HG03039 (cell line): ENCODE measurements around the gene NR2F6.
A peak's percentile ranks its signal among the peaks of the same experiment; 100 is the strongest.
"Not testable (repeated sequence)": the region's sequence is repeated elsewhere in the genome, so short reads cannot be mapped to it uniquely, and the experiment has no call there.

Experiments used
- ATAC-seq: cut with Tn5 transposase; IDR thresholded peaks from one replicate; pipeline ENCODE4 v1.9.1; 2021; ENCODE audit warnings: mild to moderate bottlenecking, moderate library complexity; ENCODE audit not compliant: unreplicated experiment

Gene NR2F6

DNA sequence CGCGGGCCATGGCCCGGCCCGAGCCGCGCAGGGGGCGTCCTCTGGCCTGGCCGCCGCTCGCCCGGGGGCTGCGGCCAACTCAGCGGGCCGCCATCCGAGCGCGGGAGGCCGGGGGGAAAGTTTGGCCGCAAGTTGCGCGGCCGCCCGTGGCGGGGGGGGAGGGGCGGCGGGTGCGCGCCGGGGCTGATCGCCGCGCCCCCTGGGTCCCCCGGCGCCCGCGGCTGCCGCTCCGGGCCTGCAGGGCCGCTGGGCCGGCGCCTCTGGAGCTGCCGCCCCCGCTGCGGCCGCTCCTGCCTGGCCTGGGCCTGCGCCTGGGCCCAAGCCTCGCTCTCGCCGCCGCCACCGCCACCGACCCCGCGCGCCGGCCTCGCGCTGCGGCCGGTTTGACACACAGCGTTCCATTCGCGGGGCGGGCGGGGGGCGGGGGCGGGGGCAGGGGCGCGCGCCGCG is at the start of gene NR2F6:
TSS of gene NR2F6 (minus strand) at position 385 of the 450 bp plus-strand sequence. CDS start 699 bp downstream, outside the sequence.
- ATAC-seq: no peak

DNA sequence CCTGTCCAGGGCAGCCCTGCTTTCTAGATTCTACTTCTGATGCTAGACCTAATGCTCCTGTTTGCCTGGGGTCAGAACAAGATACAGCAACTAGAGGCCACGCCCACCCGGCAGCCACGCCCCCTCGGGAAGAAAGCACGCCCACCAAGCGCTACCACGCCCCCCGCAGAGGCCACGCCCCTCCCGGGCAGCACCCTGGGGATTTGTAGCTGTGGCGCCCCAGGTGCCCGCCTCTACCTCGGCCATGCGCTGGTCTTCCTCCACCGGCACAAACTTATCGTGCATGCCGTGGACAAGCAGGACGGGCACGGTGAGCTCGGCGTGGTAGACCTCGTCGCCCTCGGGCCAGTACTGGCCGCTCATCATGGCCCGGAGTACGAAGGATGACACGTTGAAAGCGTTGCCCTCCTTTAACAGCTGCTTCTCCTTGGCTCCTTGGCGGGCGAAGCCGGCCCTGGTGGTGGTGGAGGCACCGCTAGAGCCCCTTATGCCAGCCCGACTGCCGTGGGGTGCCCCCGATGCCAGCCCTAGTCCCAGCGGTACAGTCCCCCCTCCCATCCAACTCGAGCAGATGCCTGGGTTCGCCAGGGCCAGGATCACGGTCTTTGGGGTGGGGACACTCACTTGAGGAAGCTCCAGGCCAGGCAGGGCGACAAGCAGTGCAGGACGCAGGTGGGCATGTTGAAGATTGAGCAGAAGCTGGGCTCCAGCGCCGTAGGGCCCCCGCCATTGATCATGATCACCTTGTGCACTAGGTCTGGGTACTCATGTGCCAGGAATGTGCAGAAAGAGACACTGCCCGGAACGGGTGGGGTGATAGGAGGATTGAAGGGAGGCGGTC is 48.6 kb upstream of the NR2F6 start:
- no peak for ATAC-seq

DNA sequence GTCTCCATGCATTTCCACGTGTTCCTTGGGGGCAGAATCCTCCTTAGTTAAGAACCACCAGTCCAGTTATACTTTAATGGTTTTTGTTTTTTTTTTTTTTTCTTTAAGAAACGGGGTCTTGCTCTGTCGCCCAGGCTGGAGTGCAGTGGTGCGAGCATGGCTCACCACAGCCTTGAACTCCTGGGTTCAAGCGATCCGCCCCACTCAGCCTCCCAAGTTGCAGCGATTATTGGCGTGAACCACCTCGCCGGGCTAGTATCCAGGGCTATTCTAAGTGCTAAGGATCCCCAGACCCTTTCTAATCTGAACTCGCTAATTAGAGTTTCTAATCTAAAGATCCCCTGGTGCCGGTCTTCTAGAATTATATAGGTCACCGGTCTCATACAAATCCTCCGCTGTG is 47.9 kb upstream of the NR2F6 start:
- no peak for ATAC-seq

DNA sequence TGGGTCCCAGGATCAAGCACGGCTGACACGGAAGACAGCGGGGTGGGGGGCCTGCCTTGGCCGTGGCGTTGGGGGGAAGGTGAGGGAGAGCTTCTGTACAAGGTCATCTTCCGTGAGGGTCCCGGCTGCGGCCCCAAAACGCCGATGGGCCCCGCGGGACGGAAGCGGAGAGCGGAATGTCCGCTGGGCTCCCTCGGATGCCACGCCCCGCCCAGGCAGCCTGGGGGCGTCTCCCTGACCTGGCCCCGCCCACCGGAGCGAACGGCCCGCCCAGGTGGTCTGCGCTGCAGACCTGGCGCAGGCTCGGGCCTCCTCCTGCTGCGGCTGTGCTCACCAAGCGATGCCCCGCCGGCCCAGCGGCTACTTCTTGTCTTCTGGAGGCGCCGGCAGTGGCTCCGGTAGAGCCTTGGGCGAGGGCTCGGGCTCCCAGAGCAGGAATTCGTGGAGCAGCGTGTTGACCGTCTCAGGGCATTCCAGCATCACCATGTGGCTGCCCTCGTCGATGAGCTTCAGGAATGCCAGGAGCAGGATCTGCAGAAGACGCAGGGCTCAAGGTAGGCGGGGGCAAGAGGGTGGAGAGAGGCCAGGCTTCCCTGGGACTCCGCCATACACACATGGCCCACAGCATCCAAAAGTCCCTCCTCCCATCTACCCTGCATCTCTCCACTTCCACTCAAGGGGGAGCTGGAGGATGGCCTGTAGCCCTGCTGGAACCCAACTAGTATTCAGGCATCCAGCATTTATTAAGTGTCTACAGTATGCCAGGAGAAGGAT is 46.8 kb upstream of the NR2F6 start:
- ATAC-seq: peak; percentile 66

DNA sequence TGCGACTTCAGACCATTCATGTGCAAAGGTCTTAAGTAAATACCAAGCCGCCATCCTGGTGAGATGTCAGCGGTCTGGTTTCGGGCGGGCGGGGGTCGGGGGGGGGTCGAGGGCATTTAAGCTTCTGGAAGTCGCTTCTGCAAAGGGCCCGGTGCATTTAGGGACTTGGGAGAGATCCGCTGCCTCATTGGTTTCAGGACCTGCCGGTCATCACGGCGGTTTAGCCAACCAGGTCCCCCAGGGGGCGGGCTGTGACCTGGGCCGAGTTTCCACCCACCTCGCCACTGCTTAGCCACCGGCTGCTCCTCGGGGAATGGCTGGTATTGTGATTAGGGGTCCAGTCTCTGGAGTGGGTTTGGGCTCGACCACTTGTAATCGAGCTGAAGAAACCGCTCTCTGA is 43.8 kb upstream of the NR2F6 start:
- no peak for ATAC-seq

DNA sequence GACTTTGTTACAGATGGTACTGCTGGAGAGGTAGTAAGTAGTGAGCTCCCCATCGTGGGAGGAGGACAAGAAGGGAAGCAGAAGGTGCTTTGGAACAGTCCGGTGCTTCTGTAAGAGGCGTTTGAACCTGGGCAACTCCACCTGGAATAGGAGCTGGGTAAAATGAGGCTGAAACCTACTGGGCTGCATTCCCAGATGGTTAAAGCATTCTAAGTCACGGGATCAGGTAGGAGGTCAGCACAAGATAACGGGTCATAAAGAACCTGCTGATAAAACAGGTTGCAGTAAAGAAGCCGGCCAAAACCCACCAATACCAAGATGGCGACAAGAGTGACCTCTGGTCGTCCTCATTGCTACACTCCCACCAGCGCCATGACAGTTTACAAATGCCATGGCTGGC is 41.0 kb upstream of the NR2F6 start:
- ATAC-seq: no peak

DNA sequence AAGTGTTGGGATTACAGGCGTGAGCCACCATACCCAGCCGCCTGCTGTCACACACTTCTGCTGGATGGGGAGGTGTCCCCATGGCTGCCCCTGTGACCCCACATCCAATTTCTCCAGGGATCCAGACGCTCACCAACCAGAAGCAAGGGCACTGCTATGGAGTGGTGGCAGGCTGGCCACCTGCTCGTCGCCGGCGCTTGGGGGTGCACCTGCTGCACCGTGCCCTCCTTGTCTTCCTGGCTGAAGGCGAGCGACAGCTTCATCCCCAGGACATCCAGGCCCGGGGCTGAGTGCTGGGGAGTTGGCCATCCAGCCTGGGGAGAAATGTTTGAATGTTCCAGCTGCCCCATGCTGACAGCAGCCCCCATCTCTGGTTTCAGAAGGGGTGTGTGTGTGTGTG is 40.5 kb upstream of the NR2F6 start:
- no peak for ATAC-seq

DNA sequence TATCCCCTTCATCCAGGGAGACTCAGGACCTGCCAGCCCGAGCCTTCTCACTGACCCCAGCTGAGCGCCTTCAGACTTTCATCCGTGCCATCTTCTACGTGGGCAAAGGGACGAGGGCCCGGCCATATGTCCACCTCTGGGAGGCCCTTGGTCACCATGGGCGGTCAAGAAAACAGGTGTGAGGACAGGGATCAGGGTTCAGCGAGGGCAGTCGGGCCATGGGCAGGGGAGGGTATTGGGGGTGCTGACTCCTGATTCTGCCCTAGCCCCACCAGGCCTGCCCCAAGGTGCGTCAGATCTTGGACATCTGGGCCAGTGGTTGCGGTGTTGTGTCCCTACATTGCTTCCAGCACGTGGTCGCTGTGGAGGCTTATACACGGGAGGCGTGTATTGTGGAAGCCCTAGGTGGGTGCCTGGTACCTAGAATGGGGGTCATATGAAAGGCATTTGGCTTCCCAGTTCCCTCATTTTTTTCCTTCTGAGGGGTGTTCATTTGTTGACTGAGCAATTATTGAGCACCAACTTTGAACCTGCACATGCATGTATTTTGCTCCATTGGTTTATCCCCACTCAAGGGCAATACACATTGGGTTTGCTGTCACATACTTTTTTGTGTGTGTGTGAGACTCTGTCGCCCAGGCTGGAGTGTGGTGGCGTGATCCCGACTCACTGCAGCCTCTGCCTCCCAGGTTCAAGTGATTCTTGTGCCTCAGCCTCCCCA is 39.9 kb upstream of the NR2F6 start:
- no peak for ATAC-seq

DNA sequence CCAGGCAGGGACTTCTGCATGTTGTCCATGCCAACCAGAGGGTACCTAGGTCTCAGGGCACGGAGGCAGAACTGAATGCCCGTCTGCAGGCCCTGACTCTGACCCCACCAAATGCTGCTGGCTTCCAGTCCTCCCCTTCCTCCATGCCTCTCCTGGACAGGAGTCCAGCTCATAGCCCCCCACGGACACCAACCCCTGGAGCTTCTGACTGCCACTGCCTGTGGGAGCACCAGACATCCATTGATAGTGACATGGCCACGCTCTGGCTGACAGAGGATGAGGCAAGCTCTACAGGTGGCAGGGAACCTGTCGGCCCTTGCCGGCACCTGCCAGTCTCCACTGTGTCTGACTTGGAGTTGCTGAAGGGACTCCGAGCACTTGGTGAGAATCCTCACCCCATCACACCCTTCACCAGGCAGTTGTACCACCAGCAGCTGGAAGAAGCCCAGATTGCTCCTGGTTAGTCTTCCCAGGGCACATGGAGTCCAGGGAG is 37.8 kb upstream of the NR2F6 start:
- no peak for ATAC-seq

DNA sequence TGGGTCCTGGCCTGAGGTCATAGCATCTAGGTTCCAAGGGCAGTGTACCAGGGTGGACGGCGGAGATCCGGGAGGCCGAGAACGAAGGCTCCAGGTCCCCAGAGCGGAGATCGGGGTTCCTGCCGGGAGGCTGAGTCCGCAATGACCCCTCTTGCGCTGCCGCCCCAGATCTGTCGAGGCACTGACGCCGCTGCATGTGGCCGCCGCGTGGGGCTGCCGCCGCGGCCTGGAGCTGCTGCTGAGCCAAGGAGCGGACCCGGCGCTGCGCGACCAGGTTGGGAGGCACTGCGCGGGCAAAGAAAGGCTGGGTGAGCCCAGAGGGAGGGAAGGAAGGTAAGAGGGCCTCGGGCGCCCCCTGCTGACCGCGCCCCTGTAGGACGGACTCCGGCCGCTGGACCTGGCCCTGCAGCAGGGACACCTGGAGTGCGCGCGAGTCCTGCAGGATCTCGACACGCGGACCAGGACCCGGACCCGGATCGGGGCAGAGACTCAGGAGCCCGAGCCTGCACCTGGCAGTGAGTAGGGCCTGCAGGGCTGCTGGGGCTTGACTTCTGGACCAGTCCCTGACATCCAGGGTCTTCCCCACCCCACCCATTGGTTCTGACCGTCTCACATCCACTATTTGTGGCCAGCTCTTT is 36.9 kb upstream of the NR2F6 start:
- peak; percentile 50 for ATAC-seq

DNA sequence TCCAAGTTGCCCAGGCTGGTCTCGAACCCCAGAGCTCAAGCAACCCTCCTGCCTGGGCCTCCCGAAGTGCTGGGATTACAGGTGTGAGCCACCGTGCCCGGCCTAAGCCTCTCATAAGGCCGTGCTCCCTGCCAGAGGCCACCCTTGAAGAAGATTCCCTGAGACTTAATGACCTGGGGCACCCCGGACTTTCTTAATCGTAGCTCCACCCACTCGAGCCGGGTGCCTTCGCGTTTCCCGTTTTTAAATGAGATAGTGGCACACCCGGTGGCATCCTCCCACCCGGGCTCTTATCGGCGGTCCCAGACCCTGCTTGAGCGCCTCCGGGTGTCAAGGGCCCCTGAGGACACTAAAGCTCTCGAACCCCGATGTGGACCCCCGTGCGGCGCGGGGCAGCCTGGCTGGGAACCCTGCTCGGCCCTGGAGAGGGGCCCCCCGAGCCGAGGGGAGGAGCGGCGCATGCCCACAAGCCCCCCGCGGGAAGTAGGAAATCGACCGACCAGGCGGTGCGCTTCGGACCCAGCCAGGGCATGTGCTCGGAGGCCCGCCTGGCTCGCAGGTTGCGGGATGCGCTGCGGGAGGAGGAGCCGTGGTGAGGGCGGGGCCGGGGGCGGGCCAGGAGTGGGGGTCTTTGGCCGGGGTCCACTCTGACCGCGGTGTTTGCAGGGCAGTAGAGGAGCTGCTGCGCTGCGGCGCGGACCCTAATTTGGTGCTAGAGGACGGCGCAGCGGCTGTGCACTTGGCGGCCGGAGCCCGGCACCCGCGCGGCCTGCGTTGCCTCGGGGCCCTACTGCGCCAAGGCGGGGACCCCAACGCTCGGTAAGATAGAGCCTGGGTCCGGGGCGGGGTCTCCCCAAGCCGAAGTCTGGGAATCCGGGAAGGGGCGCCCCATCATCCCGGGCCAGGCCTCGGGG is 35.9 kb upstream of the NR2F6 start, which contains the start of gene ANKLE1:
TSS of gene ANKLE1 (plus strand) at position 511 of the 914 bp plus-strand sequence. CDS start at position 531, 20 bp downstream.
- peak; percentile 34 for ATAC-seq

DNA sequence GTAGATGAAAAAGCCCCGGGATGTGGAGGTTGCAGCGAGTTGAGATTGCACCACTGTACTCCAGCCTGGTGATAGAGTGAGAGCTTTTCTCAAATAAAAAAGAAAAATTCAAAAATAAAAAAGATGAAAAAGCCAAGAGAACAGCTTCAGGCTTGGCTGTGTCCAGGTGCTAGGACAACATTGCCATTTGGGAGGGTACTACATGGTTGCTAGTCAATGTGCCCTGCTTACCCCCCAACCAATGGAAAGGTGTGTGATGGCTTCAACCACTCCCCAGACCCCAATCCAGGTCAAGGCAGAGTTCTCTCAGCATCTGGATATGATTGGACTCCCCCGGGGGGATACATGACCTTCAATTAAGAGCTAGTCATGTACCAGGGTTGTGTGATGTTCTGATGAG is 33.7 kb upstream of the NR2F6 start:
- ATAC-seq: no peak

DNA sequence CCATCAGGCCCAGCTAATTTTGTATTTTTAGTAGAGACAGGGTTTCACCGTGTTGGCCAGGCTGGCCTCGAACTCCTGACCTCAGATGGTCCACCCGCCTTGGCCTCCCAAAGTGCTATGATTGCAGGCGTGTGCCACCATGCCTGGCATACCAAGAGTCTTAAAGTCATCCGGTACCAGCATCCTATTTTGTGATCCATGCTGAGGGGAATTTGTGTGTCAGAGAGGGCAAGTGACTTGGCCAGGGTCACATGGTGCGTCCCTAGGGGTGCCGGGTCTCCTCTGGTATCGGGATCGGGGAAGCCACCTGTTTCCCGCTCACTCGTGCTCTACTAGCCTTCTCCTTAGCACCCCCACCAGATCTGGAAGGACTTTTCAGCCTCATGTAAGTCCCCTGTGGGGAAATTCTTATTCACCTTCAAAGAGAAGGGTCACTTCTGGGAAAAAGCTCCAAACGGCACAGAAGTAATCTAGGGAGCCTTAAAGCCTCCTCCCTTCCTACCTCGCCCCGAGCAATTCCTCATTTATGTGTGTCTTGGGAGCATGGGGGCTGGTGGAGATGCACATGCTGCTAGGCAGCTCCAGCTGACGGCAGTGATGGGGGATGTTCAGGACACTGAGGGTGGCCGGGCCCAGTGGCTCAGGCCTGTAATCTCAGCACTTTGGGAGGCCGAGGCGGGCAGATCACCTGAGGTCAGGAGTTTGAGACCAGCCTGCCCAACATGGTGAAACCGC is 29.9 kb upstream of the NR2F6 start:
- no peak for ATAC-seq

DNA sequence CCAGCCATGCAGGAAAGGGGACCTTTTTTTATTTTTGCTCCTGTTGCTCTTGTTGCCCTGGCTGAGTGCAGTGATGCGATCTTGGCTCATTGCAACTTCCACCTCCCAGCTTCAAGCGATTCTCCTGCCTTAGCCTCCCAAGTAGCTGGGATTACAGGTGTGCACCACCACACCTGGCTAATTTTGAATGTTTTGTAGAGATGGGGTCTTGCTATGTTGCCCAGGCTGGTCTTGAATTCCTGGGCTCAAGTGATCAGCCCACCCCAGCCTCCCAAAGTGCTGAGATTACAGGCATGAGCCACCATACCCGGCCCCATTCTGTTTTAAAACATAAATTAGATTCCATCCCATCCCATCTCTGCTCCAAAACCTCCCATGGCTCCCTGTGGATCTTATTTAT is 29.2 kb upstream of the NR2F6 start:
- not testable (repeated sequence) for ATAC-seq

DNA sequence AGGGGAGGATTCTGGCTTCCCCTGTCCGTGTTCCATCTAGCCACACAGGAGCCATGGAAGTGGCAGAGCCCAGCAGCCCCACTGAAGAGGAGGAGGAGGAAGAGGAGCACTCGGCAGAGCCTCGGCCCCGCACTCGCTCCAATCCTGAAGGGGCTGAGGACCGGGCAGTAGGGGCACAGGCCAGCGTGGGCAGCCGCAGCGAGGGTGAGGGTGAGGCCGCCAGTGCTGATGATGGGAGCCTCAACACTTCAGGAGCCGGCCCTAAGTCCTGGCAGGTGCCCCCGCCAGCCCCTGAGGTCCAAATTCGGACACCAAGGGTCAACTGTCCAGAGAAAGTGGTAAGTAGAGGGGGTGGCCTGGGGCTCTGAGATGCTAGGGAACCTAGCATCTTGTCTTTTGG is 23.0 kb upstream of the NR2F6 start:
- no peak for ATAC-seq

DNA sequence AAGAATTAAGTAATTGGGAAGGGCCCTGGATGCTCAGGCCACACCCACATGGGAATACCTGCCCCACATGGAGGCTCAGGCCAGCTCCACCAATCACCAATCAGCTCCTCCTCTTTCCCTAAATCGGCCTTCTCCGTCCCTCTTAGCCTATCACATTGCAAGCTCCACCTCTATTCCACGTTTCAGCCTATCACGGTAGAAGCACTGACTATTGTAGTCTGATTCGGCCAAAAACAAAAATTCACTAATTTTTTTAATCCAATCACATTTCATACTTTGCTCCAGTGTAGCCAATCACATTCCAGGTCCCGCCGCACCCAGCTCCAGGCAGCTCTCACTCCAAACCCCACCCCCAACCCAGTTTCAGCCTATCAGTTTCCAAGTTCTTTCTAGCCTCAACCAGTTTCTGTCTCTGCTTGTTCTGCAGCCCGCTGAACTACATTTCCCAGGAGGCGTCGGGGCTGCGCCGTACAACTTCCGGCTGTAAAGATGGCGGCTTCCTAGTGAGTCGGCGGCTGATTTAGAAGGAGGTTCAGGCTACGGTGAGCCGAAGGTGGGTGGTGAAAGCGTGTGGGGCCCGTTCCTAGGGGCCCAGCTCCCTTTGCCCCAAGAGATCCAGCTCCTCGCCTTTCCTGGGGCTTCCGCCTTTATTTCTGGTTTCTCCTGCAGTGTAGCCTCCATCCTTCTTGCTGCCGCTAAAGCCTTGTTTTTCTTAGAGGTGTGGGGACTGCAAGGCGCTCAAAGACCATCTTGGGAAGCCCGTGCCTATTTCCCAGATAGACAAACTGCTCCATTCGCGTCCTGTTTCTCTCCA is 21.5 kb upstream of the NR2F6 start, which contains the start of gene BABAM1:
TSS of gene BABAM1 (plus strand) at position 469 of the 814 bp plus-strand sequence. CDS start 1,364 bp downstream, outside the sequence.
- ATAC-seq: peak; percentile 89

DNA sequence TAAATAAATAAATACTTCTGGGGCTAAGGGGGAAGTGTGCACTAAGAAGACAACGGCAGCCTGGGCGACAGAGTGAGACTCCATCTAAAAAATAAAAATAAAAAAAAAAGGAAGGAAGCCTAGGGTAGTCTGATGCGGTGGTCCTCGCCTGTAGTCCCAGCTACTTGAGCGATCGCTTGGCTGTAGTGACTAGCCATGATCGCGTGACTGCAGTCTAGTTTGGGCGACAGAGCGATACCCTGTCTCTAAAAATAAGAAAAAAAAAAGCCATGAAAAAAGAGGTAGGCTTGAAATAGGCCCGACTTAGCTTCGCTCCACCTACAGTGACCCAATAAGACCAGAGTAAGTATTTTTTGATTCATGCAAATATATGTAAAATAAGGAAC is 20.9 kb upstream of the NR2F6 start:
- no peak for ATAC-seq

DNA sequence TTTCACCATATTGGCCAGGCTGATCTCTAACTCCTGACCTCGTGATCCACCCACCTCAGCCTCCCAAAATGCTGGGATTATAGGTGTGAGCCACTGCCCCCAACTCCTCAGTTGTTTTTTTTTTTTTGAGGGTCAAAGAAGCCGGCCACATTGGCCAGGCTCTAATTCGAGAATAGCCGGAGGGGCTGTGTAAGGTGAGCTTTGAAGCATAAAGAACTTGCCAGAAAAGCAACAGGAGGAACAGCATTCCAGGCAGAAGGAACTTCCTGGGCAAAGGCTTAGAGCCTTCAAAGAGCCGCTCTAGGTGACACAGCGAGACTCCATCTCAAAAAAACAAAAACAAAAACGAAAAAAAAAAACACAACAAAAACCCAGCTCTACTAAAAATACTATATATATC is 20.3 kb upstream of the NR2F6 start:
- no peak for ATAC-seq
